Measurements from ENCODE around the gene CTDP1. TPM values are rescaled to one million over a fixed set of nuclear protein-coding genes. Genes with fewer than 3 reads are reported as not detected.
"Not testable (repeated sequence)": the region's sequence is repeated elsewhere in the genome, so short reads cannot be mapped to it uniquely, and the experiment has no call there.

CTDP1 gene
- total RNA-seq, 2 experiments from 2014 or later: 36.7 to 45.5 TPM

GRCh38 chr18:79742076-79742475, 62.5 kb downstream of the CTDP1 start:
- H3K9me3 Mint-ChIP-seq (ENCODE audit: low read depth): no peaks in the 10 kb centered on the region

GRCh38 chr18:79744625-79745024, 65.0 kb downstream of the CTDP1 start:
- Mint-ChIP-seq H3K4me1 (no peaks in the 10 kb centered on the region), H3K27ac (no peak overlapping the region), H3K9me3 (ENCODE audit: low read depth) (no peaks in the 10 kb centered on the region), H3K27me3 (no peaks in the 10 kb centered on the region), H3K36me3 (ENCODE audit: low read depth) (peaks cover 52% of the 10 kb centered on the region), H3K4me3 (no peak overlapping the region)
- POLR2A ChIA-PET: no interaction called here
- intact Hi-C loops (cut with DNase I, micrococcal nuclease): no loop called here
- CTCF ChIA-PET: interaction anchor here (0.6 kb wide), 1 partner anchor 14 kb away, joined by 4 read pairs; no protein-coding TSS in a partner anchor
- DNase-seq: no peak
- no peak for ATAC-seq

More at GRCh38 chr18:79742076-79742475, 62.5 kb downstream of the CTDP1 start:
- Mint-ChIP-seq H3K36me3 (ENCODE audit: low read depth) (peaks cover 69% of the 10 kb centered on the region), H3K4me1 (no peaks in the 10 kb centered on the region), H3K27ac (no peak overlapping the region), H3K4me3 (no peak overlapping the region), H3K27me3 (no peaks in the 10 kb centered on the region)
- intact Hi-C loops (cut with DNase I, micrococcal nuclease): no loop called here
- DNase-seq (no peak), ATAC-seq (no peak)
- CTCF ChIA-PET: no interaction called here
- POLR2A ChIA-PET: no interaction called here

- DNase-seq: no peak
- Mint-ChIP-seq H3K36me3 (ENCODE audit: low read depth) (peaks cover 44% of the 10 kb centered on the region), H3K4me1 (no peaks in the 10 kb centered on the region), H3K27me3 (no peaks in the 10 kb centered on the region), H3K27ac (no peak overlapping the region), H3K9me3 (ENCODE audit: low read depth) (no peaks in the 10 kb centered on the region), H3K4me3 (no peak overlapping the region)
- CTCF ChIA-PET: no interaction called here
- intact Hi-C loops (cut with DNase I, micrococcal nuclease): no loop called here
- POLR2A ChIA-PET: no interaction called here
- ATAC-seq: no peak
Measured at GRCh38 chr18:79746730-79747129, 67.1 kb downstream of the CTDP1 start.

- Mint-ChIP-seq H3K27me3 (no peaks in the 10 kb centered on the region), H3K4me1 (no peaks in the 10 kb centered on the region), H3K4me3 (no peak overlapping the region), H3K36me3 (ENCODE audit: low read depth) (peaks cover 38% of the 10 kb centered on the region), H3K9me3 (ENCODE audit: low read depth) (no peaks in the 10 kb centered on the region), H3K27ac (no peak overlapping the region)
- DNase-seq (no peak), ATAC-seq (no peak)
- POLR2A ChIA-PET: no interaction called here
- CTCF ChIA-PET: interaction anchor here (0.5 kb wide), 1 partner anchor 237 kb away, joined by 3 read pairs; no protein-coding TSS in a partner anchor
- intact Hi-C loops (cut with DNase I, micrococcal nuclease): no loop called here
Measured at GRCh38 chr18:79747156-79747845, 67.7 kb downstream of the CTDP1 start.

GRCh38 chr18:79748321-79749180, 68.9 kb downstream of the CTDP1 start:
- ATAC-seq: no peak
- intact Hi-C loops (cut with DNase I, micrococcal nuclease): no loop called here
- no peaks in the 10 kb centered on the region for H3K27me3 Mint-ChIP-seq
- no peak overlapping the region for H3K27ac Mint-ChIP-seq
- no peaks in the 10 kb centered on the region for H3K4me1 Mint-ChIP-seq
- no peaks in the 10 kb centered on the region for H3K9me3 Mint-ChIP-seq (ENCODE audit: low read depth)
- peaks cover 38% of the 10 kb centered on the region for H3K36me3 Mint-ChIP-seq (ENCODE audit: low read depth)
- POLR2A ChIA-PET: no interaction called here
- CTCF ChIA-PET: interaction anchor here (0.6 kb wide), 2 partner anchors 8 to 144 kb away, joined by 3 read pairs; no protein-coding TSS in a partner anchor
- H3K4me3 Mint-ChIP-seq: no peak overlapping the region
- DNase-seq: no peak

- Mint-ChIP-seq H3K9me3 (ENCODE audit: low read depth) (no peaks in the 10 kb centered on the region), H3K4me1 (no peaks in the 10 kb centered on the region), H3K36me3 (ENCODE audit: low read depth) (peaks cover 39% of the 10 kb centered on the region), H3K27me3 (no peaks in the 10 kb centered on the region), H3K27ac (no peak overlapping the region), H3K4me3 (no peak overlapping the region)
- intact Hi-C loops (cut with DNase I, micrococcal nuclease): no loop called here
- no peak for DNase-seq
- CTCF ChIA-PET: interaction anchor here (0.7 kb wide), 1 partner anchor 55 kb away, joined by 3 read pairs; no protein-coding TSS in a partner anchor
- POLR2A ChIA-PET: no interaction called here
- ATAC-seq: no peak
Measured at GRCh38 chr18:79749251-79750191, 69.9 kb downstream of the CTDP1 start.

- Mint-ChIP-seq H3K27ac (no peak overlapping the region), H3K4me3 (no peak overlapping the region), H3K4me1 (no peaks in the 10 kb centered on the region), H3K36me3 (ENCODE audit: low read depth) (peaks cover 51% of the 10 kb centered on the region), H3K27me3 (no peaks in the 10 kb centered on the region), H3K9me3 (ENCODE audit: low read depth) (no peaks in the 10 kb centered on the region)
- intact Hi-C loops (cut with DNase I, micrococcal nuclease): no loop called here
- no peak for DNase-seq
- POLR2A ChIA-PET: no interaction called here
- no peak for ATAC-seq
- CTCF ChIA-PET: no interaction called here
Measured at GRCh38 chr18:79750980-79751571, 71.5 kb downstream of the CTDP1 start.

- H3K9me3 Mint-ChIP-seq (ENCODE audit: low read depth); DNase-seq; ATAC-seq; H3K27ac Mint-ChIP-seq; H3K4me3 Mint-ChIP-seq; POLR2A ChIA-PET; H3K4me1 Mint-ChIP-seq; H3K27me3 Mint-ChIP-seq; CTCF ChIA-PET; intact Hi-C loops (cut with DNase I, micrococcal nuclease): not testable (repeated sequence)
- peaks cover 54% of the 10 kb centered on the region for H3K36me3 Mint-ChIP-seq (ENCODE audit: low read depth)
Measured at GRCh38 chr18:79751918-79752578, 72.4 kb downstream of the CTDP1 start.

- H3K36me3 Mint-ChIP-seq (ENCODE audit: low read depth): peaks cover 54% of the 10 kb centered on the region
- POLR2A ChIA-PET; intact Hi-C loops (cut with DNase I, micrococcal nuclease); DNase-seq; CTCF ChIA-PET; H3K4me1 Mint-ChIP-seq; H3K4me3 Mint-ChIP-seq; H3K9me3 Mint-ChIP-seq (ENCODE audit: low read depth); ATAC-seq; H3K27me3 Mint-ChIP-seq; H3K27ac Mint-ChIP-seq: not testable (repeated sequence)
Measured at GRCh38 chr18:79752946-79753345, 73.3 kb downstream of the CTDP1 start.

- CTCF ChIA-PET: no interaction called here
- POLR2A ChIA-PET: no interaction called here
Measured at GRCh38 chr18:79753391-79753851, 73.8 kb downstream of the CTDP1 start.

More at GRCh38 chr18:79753391-79753851, 73.8 kb downstream of the CTDP1 start:
- H3K27me3 Mint-ChIP-seq: no peaks in the 10 kb centered on the region
- H3K27ac Mint-ChIP-seq: no peak overlapping the region
- H3K9me3 Mint-ChIP-seq (ENCODE audit: low read depth): peaks cover 10% of the 10 kb centered on the region
- DNase-seq: no peak
- no peak overlapping the region for H3K4me3 Mint-ChIP-seq
- no peak for ATAC-seq
- H3K36me3 Mint-ChIP-seq (ENCODE audit: low read depth): peaks cover 55% of the 10 kb centered on the region
- intact Hi-C loops (cut with DNase I, micrococcal nuclease): no loop called here
- H3K4me1 Mint-ChIP-seq: no peaks in the 10 kb centered on the region
